DOHH2 (cell line): ENCODE results near the gene NBEA.
A peak's percentile ranks its signal among the peaks of the same experiment; 100 is the strongest.

Experiments
- H3F3A ChIP-seq: fragments of 200-600 bp; sonication (generic), shearing (Covaris generic); 2 replicates; pipeline ENCODE4 v1.6.0; 2016; ENCODE audit warnings: antibody characterized with exemption, mild to moderate bottlenecking; ENCODE audit not compliant: control insufficient read depth, insufficient read depth
- H3K27ac ChIP-seq: fragments of 200-600 bp; sonication (generic); 2 replicates; pipeline ENCODE4 v1.5.1; 2014; ENCODE audit warnings: low read depth, mild to moderate bottlenecking, low read length, moderate library complexity
- H3K27me3 ChIP-seq: fragments of 200-600 bp; sonication (generic); 2 replicates; pipeline ENCODE4 v1.6.1; 2014; ENCODE audit warnings: mild to moderate bottlenecking, low read length, mixed read lengths; ENCODE audit not compliant: control insufficient read depth
- H3K36me3 ChIP-seq: fragments of 200-600 bp; sonication (generic); 2 replicates; pipeline ENCODE4 v1.6.1; 2014; ENCODE audit warnings: mild to moderate bottlenecking, low read length, moderate library complexity, mixed read lengths; ENCODE audit not compliant: control insufficient read depth
- H3K4me1 ChIP-seq: fragments of 200-600 bp; sonication (generic); 2 replicates; pipeline ENCODE4 v1.6.1; 2014; ENCODE audit warnings: mild to moderate bottlenecking, low read length, mixed read lengths; ENCODE audit not compliant: control insufficient read depth
- H3K4me2 ChIP-seq: fragments of 200-600 bp; sonication (generic); 2 replicates; pipeline ENCODE4 v1.6.0; 2014; ENCODE audit warnings: mild to moderate bottlenecking, low read length, moderate library complexity
- H3K4me3 ChIP-seq: fragments of 200-600 bp; sonication (generic); 2 replicates; pipeline ENCODE4 v1.5.1; 2014; ENCODE audit warnings: mild to moderate bottlenecking, low read length, mixed read lengths
- H3K79me2 ChIP-seq: fragments of 200-600 bp; sonication (generic); 2 replicates; pipeline ENCODE4 v1.6.1; 2014; ENCODE audit warnings: mild to moderate bottlenecking, low read length, mixed read lengths; ENCODE audit not compliant: control insufficient read depth
- H3K9me2 ChIP-seq: fragments of 200-600 bp; sonication (generic); replicated peaks from 2 replicates; pipeline ENCODE4 v1.6.1; 2014; ENCODE audit warnings: mild to moderate bottlenecking, low read length, mixed read lengths; ENCODE audit not compliant: control insufficient read depth
- H3K9me3 ChIP-seq: fragments of 200-600 bp; sonication (generic); 2 replicates; pipeline ENCODE4 v1.6.1; 2014; ENCODE audit warnings: antibody characterized with exemption, low read length, mixed read lengths; ENCODE audit not compliant: control insufficient read depth, insufficient read depth
- H4K20me1 ChIP-seq: fragments of 200-600 bp; sonication (generic); 2 replicates; pipeline ENCODE4 v1.6.0; 2014; ENCODE audit warnings: low read depth, mild to moderate bottlenecking, antibody characterized with exemption, low read length, moderate library complexity; ENCODE audit not compliant: control insufficient read depth, insufficient read depth
- EZH2phosphoT487 ChIP-seq: fragments of 200-600 bp; sonication (generic); IDR thresholded peaks from 2 replicates; pipeline ENCODE4 v1.6.1; 2017; ENCODE audit warnings: borderline replicate concordance, mild to moderate bottlenecking, antibody characterized with exemption, low read length, moderate library complexity, mixed read lengths
- TF ChIP-seq, protein P1 (sequence below): fragments of 200-600 bp; sonication (generic); IDR thresholded peaks from one replicate; pipeline ENCODE4 v1.5.1; 2014; ENCODE audit warnings: antibody characterized with exemption, mild to moderate bottlenecking, low read depth, low read length; ENCODE audit not compliant: poor library complexity, severe bottlenecking

The NBEA gene

DNA sequence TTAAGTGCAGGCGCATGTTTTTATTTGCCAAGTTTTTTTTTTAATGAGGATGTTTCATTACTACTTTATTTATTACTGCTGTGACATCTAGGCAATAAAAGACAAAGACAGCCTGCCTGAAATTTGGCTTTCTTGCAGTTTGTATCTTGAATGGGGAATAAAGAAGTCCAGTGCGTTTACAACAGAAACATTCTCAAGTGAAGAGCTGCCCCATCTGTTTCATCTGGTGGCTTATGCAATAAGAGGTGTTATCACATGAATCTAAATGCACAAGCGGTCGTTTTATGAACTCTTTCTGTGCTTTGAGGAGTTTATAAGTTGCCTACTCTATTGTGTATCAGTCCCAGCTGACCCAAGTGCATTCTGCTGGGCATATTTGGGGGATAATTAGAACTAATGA is 547.0 kb downstream of the NBEA start:
- Histone ChIP-seq H3K79me2 (no peaks in the 10 kb centered on the region), H3K9me3 (peaks cover 8% of the 10 kb centered on the region; the same call in 1 of the 2 replicates), H3K27ac (no peak overlapping the region), H3K36me3 (peaks cover 6% of the 10 kb centered on the region), H3F3A (peaks cover 9% of the 10 kb centered on the region), H3K4me1 (peaks cover 25% of the 10 kb centered on the region), H3K27me3 (no peaks in the 10 kb centered on the region), H3K4me3 (no peak overlapping the region), H4K20me1 (no peaks in the 10 kb centered on the region), H3K9me2 (no peaks in the 10 kb centered on the region), H3K4me2 (no peak overlapping the region)
- TF ChIP-seq EZH2phosphoT487, result no peak
- TF ChIP-seq, protein P1, sequence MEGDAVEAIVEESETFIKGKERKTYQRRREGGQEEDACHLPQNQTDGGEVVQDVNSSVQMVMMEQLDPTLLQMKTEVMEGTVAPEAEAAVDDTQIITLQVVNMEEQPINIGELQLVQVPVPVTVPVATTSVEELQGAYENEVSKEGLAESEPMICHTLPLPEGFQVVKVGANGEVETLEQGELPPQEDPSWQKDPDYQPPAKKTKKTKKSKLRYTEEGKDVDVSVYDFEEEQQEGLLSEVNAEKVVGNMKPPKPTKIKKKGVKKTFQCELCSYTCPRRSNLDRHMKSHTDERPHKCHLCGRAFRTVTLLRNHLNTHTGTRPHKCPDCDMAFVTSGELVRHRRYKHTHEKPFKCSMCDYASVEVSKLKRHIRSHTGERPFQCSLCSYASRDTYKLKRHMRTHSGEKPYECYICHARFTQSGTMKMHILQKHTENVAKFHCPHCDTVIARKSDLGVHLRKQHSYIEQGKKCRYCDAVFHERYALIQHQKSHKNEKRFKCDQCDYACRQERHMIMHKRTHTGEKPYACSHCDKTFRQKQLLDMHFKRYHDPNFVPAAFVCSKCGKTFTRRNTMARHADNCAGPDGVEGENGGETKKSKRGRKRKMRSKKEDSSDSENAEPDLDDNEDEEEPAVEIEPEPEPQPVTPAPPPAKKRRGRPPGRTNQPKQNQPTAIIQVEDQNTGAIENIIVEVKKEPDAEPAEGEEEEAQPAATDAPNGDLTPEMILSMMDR, result no peak

DNA sequence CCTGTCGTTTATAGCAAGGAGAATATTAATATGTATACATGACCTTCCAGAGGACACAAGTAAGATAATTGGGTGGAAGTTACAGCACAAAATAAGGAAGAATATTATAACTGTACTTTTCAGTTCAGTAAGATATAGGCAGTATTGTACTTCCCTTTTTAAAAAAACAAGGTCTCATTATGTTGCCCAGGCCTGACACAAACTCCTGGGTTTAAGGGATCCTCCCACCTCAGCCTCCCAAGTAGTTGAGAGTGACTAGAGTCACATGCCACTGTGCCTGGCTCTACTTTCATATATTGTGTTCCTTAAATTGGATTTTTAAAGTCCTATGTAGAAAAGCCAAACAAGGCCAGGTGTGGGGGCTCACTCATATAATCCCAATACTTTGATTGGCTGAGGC is 553.9 kb downstream of the NBEA start:
- Histone ChIP-seq H3K4me3 (no peak overlapping the region), H3F3A (0 out of 2 replicates have a peak, but pooled peaks cover 8% of the 10 kb centered on the region)

DNA sequence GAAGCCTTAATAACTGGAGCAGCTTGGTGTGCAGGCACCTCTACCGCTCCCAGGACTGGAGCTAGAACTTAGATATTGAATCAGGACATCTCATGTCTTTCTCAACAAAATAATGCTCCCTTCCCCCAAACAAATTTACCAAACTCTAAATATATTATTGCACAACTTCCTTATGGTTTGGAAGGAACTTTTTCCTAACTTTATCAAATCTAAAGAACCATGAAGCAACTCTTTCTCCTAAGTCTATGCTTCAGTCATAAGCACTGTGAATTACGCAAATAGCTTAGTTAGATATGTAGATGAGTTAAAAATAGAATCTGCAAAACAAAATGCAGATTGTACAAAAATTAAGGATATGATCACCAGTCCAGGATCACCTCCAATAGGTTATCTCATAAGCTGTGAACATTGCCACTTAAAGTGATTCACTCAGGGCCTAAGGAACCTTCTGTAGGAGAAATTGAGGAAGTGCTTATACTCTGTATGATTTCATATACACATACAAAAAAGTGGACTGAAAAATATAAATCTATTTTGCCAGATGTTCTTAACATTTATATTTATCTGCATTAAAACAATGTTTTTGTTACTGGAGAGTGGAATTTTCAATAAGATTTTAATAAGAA is 554.8 kb downstream of the NBEA start:
- TF ChIP-seq, protein P1, result no peak
- no peak for TF ChIP-seq EZH2phosphoT487
- no peak overlapping the region for H3K4me3 ChIP-seq
- no peaks in the 10 kb centered on the region for H3K79me2 ChIP-seq
- H3F3A ChIP-seq, result 0 out of 2 replicates have a peak, but pooled peaks cover 8% of the 10 kb centered on the region
- no peak overlapping the region for H3K4me2 ChIP-seq
- no peaks in the 10 kb centered on the region for H3K9me2 ChIP-seq
- peak overlapping the region; percentile 14 for H3K27ac ChIP-seq
- H3K4me1 ChIP-seq, result peaks cover 23% of the 10 kb centered on the region
- H3K36me3 ChIP-seq, result no peaks in the 10 kb centered on the region
- no peaks in the 10 kb centered on the region for H4K20me1 ChIP-seq
- no peaks in the 10 kb centered on the region for H3K27me3 ChIP-seq
- H3K9me3 ChIP-seq, result no peaks in the 10 kb centered on the region

More for the DNA sequence above, 553.9 kb downstream of the NBEA start:
- Histone ChIP-seq H4K20me1 (no peaks in the 10 kb centered on the region), H3K9me2 (no peaks in the 10 kb centered on the region), H3K4me1 (peaks cover 23% of the 10 kb centered on the region), H3K27me3 (no peaks in the 10 kb centered on the region), H3K4me2 (no peak overlapping the region), H3K27ac (no peak overlapping the region), H3K36me3 (no peaks in the 10 kb centered on the region), H3K9me3 (0 out of 2 replicates have a peak, but pooled peaks cover 3% of the 10 kb centered on the region), H3K79me2 (no peaks in the 10 kb centered on the region)
- no peak for TF ChIP-seq EZH2phosphoT487
- TF ChIP-seq, protein P1, result no peak
